Keratinocyte (primary cell): ENCODE data around the gene SEC24B. TPM values are rescaled to one million over a fixed set of nuclear protein-coding genes. Genes with fewer than 3 reads are reported as not detected.

Source experiments
- DNase-seq: peaks from one replicate; pipeline ENCODE4 v3.0.0-alpha.2; 2011; ENCODE audit warnings: low read depth, missing footprints, low spot score
- FAIRE-seq: peaks from 2 replicates; lab custom pipeline; 2011; peaks lifted over from hg19 to GRCh38; lab: Jason Lieb, UNC
- H2AFZ ChIP-seq: 2 replicates; pipeline ENCODE4 v1.6.0; 2012; ENCODE audit warnings: low read length, control low read depth, inconsistent platforms; ENCODE audit not compliant: control insufficient read depth
- H3K27ac ChIP-seq: 2 replicates; pipeline ENCODE4 v1.5.1; 2011; ENCODE audit warnings: low read length; ENCODE audit not compliant: control insufficient read depth, insufficient read depth
- H3K27me3 ChIP-seq: 3 replicates; pipeline ENCODE4 v1.6.0; 2011; ENCODE audit warnings: low read length; ENCODE audit not compliant: control insufficient read depth, insufficient read depth; ENCODE audit errors: extremely low read depth
- H3K36me3 ChIP-seq, 2 experiments: 2 replicates in 1 of 2; 3 replicates in 1 of 2; pipeline ENCODE4 v1.5.1; 2011; ENCODE audit warnings: low read length in 2 of 2, mild to moderate bottlenecking in 1 of 2; ENCODE audit not compliant: control insufficient read depth in 2 of 2, insufficient read depth in 2 of 2; ENCODE audit errors: extremely low read depth in 1 of 2
- H3K4me1 ChIP-seq: 3 replicates; pipeline ENCODE4 v1.5.1; 2011; ENCODE audit warnings: low read length; ENCODE audit not compliant: control insufficient read depth, insufficient read depth; ENCODE audit errors: extremely low read depth
- H3K4me2 ChIP-seq: 3 replicates; pipeline ENCODE4 v1.6.0; 2011; ENCODE audit warnings: low read depth, low read length; ENCODE audit not compliant: control insufficient read depth, insufficient read depth; ENCODE audit errors: extremely low read depth
- H3K4me3 ChIP-seq, 3 experiments: fragments of 200-600 bp in 1 of 3; sonication (generic) in 1 of 3; 2 replicates in 2 of 3; 3 replicates in 1 of 3; pipeline ENCODE4 v1.5.1; 2011 to 2016; ENCODE audit warnings: low read length in 3 of 3, mild to moderate bottlenecking in 3 of 3, control low read depth in 2 of 3, inconsistent platforms in 1 of 3, low read depth in 1 of 3, mixed read lengths in 1 of 3, mixed run types in 1 of 3, moderate library complexity in 1 of 3; ENCODE audit not compliant: control insufficient read depth in 2 of 3, insufficient read depth in 2 of 3; ENCODE audit errors: extremely low read depth in 1 of 3
- H3K79me2 ChIP-seq: 2 replicates; pipeline ENCODE4 v1.6.0; 2012; ENCODE audit warnings: low read length; ENCODE audit not compliant: control insufficient read depth, insufficient read depth
- H3K9ac ChIP-seq: 3 replicates; pipeline ENCODE4 v1.6.0; 2011; ENCODE audit warnings: low read length; ENCODE audit not compliant: control insufficient read depth, insufficient read depth; ENCODE audit errors: extremely low read depth
- H3K9me1 ChIP-seq: 3 replicates; pipeline ENCODE4 v1.6.0; 2011; ENCODE audit warnings: low read length; ENCODE audit not compliant: control insufficient read depth, insufficient read depth; ENCODE audit errors: extremely low read depth
- H3K9me3 ChIP-seq: 2 replicates; pipeline ENCODE4 v1.5.1; 2012; ENCODE audit warnings: low read depth, low read length; ENCODE audit not compliant: control insufficient read depth
- H4K20me1 ChIP-seq: 3 replicates; pipeline ENCODE4 v1.6.0; 2011; ENCODE audit warnings: low read length; ENCODE audit not compliant: control insufficient read depth, insufficient read depth; ENCODE audit errors: extremely low read depth
- CTCF ChIP-seq, 3 experiments: IDR thresholded peaks in 1 of 3; conservative IDR thresholded peaks in 1 of 3; optimal IDR thresholded peaks in 1 of 3; 2 replicates in 2 of 3; 3 replicates in 1 of 3; pipeline versions ENCODE3 to v1.5.1; 2011; ENCODE audit warnings: low read length in 3 of 3, mild to moderate bottlenecking in 3 of 3, moderate library complexity in 2 of 3, control low read depth in 1 of 3, inconsistent platforms in 1 of 3; ENCODE audit not compliant: insufficient read depth in 2 of 3; ENCODE audit errors: extremely low read depth in 1 of 3
- EZH2 ChIP-seq: IDR thresholded peaks from one replicate; pipeline ENCODE4 v1.6.1; 2012; ENCODE audit warnings: inconsistent platforms, mild to moderate bottlenecking, low read length, moderate library complexity
- dilution Hi-C: fragments of 300-500 bp; cut with MboI; formaldehyde crosslinking; loops from one replicate; pipeline ENCODE4 v1.7.0; 2020; ENCODE audit warnings: low sequenced_read_pairs; ENCODE audit not compliant: extremely low pct_ligation_motif_present
- polyA plus RNA-seq, 5 experiments: library from polyadenylated mRNA; depleted of rRNA in 3 of 5; stranded (reverse) in 3 of 5; stranded (forward) in 1 of 5; unstranded in 1 of 5; fragments of >200 nt; gene quantifications; 1 replicate in 1 of 5; 2 replicates in 3 of 5; 3 replicates in 1 of 5; pipeline versions ENCODE4 v1.2.1 to v1.2.3, GENCODE V29; 2011 to 2012; ENCODE audit warnings: missing spikeins in 2 of 5, low read depth in 1 of 5, low replicate concordance in 1 of 5

SEC24B gene
- polyA plus RNA-seq, 1 donor (not counting 4 experiments of a cell fraction or from before 2014, with no cell fraction given) = 53.4 TPM

DNA sequence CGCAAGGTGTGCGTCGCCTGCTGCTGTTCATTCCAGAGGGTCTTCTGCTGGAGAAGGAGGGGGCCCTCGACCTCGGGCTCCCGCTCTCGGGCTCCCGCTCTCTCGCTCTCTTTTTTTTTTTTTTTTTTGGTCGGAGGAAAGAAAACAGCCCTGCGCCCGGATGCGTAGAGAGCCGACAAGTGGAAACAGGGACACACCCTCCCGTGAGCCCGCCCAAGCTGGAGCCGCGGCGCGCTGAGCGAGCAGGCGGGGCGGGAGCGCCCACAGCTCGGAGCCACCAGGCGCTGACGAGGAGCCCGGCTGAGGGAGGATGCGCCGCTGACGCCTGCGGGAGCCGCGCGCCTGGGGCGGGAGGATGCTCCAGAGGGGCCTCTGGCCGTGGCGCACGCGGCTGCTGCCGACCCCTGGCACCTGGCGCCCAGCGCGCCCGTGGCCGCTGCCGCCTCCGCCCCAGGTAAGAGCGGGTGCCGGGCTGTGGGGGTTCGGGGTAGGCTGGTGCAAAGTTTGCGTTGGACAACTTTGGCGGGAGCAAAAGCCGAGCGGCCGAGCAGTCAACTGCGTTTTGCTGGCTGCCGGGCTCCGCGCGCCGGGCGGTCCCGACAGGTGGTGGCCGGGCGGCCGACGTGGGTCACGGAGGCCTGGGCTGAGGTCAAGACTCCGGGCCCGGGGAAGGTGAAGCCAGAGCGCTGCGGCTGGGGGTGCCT, 126.5 kb downstream of the SEC24B start, which contains the start of gene MCUB:
TSS of gene MCUB (plus strand) at position 264 of the 704 bp plus-strand sequence. CDS start at position 356, 92 bp downstream.
- dilution Hi-C loops = no loop called here
- FAIRE-seq (no peak), DNase-seq (no peak)
- H3K9me1 ChIP-seq = no peaks in the 10 kb centered on the region
- no peaks in the 10 kb centered on the region for H4K20me1 ChIP-seq
- H3K27me3 ChIP-seq = no peaks in the 10 kb centered on the region
- peak within 1 kb of the TSS; percentile 97 for H3K4me2 ChIP-seq
- peak within 1 kb of the TSS; percentile 79 for H3K27ac ChIP-seq
- peak within 1 kb of the TSS; percentile 76 for H3K9ac ChIP-seq
- H3K79me2 ChIP-seq = peaks cover 12% of the 10 kb centered on the region
- no peaks in the 10 kb centered on the region for H3K9me3 ChIP-seq
- peaks cover 18% of the 10 kb centered on the region for H3K4me1 ChIP-seq
- TF ChIP-seq CTCF (optimal IDR thresholded peaks at IDR 0.05 in 1 of 3, IDR thresholded peaks at IDR 0.05 in 1 of 3, conservative IDR thresholded peaks at IDR 0.05 in 1 of 3; ENCODE audit: extremely low read depth in 1 of 3, insufficient read depth in 2 of 3, low read length in 3 of 3) (no peak), EZH2 (no peak)
- no peaks in the 10 kb centered on the region for H3K36me3 ChIP-seq
- H2AFZ ChIP-seq = peak within 1 kb of the TSS; percentile 92
- H3K4me3 ChIP-seq = peak within 1 kb of the TSS; percentile 71 to 87 (median 76)

DNA sequence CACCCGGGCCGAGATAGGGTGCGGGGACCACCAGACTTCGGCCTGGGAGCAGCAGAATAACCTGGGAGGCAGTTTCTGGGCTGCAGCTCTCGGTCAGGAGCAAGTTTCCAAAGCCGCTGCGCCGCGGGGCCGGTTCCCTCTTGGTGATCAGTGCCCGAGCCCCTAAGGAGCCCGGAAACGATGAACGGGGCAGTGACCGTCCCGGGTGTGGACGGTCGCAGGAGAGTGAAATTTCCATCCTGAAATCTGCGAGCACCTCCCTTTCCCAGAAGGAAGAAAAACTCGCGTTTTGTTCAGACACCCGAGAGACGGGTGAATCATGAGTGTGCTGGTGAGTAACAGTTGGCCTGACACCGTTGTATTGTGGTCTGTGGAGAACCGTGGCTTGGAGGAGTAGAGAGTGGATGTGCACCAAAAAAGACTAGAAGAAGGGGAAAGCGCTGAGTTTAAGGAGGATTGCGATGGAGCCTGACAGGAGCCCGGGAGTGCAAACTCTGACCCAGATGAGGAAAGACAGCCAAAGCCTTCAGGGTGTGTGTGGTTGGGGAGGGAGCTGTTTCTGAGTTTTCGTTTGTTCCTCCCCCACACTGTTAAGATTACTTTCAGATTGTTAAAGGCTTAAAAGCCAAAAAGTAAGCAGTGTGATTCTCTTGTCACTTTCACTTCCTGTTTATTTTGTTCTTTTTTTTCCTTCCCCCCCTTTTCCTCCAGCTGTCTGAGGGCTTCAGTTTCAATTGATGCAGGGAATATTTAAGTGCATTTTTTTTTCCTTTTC, 127.3 kb downstream of the SEC24B start:
- H3K4me2 ChIP-seq = peak overlapping the region; percentile 97
- dilution Hi-C loops = no loop called here
- no peak for DNase-seq
- peak overlapping the region; percentile 71 to 87 (median 76) for H3K4me3 ChIP-seq
- no peaks in the 10 kb centered on the region for H4K20me1 ChIP-seq
- H3K27ac ChIP-seq = peak overlapping the region; percentile 79
- H3K9ac ChIP-seq = peak overlapping the region; percentile 76
- peaks cover 12% of the 10 kb centered on the region for H3K79me2 ChIP-seq
- H3K4me1 ChIP-seq = peaks cover 18% of the 10 kb centered on the region
- TF ChIP-seq CTCF (optimal IDR thresholded peaks at IDR 0.05 in 1 of 3, IDR thresholded peaks at IDR 0.05 in 1 of 3, conservative IDR thresholded peaks at IDR 0.05 in 1 of 3; ENCODE audit: extremely low read depth in 1 of 3, insufficient read depth in 2 of 3, low read length in 3 of 3) (no peak), EZH2 (no peak)
- H3K9me1 ChIP-seq = no peaks in the 10 kb centered on the region
- FAIRE-seq = peak; percentile 81
- H3K9me3 ChIP-seq = no peaks in the 10 kb centered on the region
- H3K36me3 ChIP-seq = no peaks in the 10 kb centered on the region
- H3K27me3 ChIP-seq = no peaks in the 10 kb centered on the region
- H2AFZ ChIP-seq = peak overlapping the region; percentile 64
